22Rv1 (cell line): Measurements from ENCODE around the gene TIAM2.
"Not testable (repeated sequence)": the region's sequence is repeated elsewhere in the genome, so short reads cannot be mapped to it uniquely, and the experiment has no call there.

Experiments
- H3K27ac ChIP-seq: fragments of 450-650 bp; 2 replicates; pipeline ENCODE4 v1.5.1; 2017
- ZFX ChIP-seq: fragments of 450-650 bp; IDR thresholded peaks from 2 replicates; pipeline ENCODE4 v1.6.1; 2017; ENCODE audit warnings: antibody characterized with exemption, borderline replicate concordance
- TF ChIP-seq, protein P1 (sequence below): fragments of 450-650 bp; IDR thresholded peaks from 2 replicates; pipeline ENCODE4 v1.5.1; 2017; ENCODE audit warnings: mild to moderate bottlenecking

The TIAM2 gene

DNA sequence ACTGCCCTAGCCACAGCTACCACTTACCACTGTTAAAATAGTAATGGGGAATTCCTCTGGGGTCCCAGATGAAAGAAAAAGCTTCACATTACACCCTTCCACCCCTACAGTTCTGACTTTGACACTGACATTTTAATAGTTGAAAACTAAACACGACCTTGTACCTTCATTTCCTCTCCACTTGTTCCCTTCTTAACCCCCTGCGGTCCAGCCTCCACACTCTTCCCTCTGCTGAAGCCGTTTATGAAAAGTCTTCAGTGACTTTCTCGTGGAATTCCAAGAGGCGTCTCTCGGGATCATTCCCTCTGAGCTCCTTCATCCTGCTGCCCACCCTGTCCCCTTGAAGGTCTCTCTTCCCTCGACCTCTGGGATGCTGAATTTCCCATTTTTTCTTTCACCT, 36.6 kb upstream of the TIAM2 start:
- no peak overlapping the region for H3K27ac ChIP-seq
- no peak for TF ChIP-seq ZFX
- TF ChIP-seq, protein P1, sequence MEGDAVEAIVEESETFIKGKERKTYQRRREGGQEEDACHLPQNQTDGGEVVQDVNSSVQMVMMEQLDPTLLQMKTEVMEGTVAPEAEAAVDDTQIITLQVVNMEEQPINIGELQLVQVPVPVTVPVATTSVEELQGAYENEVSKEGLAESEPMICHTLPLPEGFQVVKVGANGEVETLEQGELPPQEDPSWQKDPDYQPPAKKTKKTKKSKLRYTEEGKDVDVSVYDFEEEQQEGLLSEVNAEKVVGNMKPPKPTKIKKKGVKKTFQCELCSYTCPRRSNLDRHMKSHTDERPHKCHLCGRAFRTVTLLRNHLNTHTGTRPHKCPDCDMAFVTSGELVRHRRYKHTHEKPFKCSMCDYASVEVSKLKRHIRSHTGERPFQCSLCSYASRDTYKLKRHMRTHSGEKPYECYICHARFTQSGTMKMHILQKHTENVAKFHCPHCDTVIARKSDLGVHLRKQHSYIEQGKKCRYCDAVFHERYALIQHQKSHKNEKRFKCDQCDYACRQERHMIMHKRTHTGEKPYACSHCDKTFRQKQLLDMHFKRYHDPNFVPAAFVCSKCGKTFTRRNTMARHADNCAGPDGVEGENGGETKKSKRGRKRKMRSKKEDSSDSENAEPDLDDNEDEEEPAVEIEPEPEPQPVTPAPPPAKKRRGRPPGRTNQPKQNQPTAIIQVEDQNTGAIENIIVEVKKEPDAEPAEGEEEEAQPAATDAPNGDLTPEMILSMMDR, result no peak

DNA sequence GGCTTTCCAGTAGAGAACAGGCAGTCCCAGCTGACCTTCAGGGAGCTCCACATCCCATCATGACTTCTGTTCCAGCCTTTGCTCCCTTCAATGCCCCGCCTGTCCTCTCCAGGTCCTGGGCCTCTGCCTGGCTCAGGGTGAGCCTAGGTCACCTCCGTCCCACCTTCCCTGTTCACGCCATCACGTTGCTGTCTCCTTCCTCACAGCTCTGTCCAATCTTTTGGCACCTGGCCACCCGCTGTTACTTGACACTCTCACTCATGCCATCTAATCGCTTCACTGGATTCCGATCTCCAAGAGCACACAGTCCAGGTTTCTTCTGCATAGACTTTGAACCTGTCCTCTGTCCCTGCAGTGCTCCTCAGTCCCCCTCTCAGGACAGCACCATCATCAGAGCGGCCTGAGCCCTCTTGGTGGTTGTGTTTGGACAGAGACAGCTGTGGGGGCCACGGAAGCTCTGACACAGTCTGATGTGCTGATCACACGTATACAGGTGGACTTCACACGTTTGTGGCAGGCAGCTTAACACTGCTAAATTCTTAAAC, 34.7 kb upstream of the TIAM2 start:
- H3K27ac ChIP-seq, result no peak overlapping the region
- no peak for TF ChIP-seq ZFX
- TF ChIP-seq, protein P1, result no peak

DNA sequence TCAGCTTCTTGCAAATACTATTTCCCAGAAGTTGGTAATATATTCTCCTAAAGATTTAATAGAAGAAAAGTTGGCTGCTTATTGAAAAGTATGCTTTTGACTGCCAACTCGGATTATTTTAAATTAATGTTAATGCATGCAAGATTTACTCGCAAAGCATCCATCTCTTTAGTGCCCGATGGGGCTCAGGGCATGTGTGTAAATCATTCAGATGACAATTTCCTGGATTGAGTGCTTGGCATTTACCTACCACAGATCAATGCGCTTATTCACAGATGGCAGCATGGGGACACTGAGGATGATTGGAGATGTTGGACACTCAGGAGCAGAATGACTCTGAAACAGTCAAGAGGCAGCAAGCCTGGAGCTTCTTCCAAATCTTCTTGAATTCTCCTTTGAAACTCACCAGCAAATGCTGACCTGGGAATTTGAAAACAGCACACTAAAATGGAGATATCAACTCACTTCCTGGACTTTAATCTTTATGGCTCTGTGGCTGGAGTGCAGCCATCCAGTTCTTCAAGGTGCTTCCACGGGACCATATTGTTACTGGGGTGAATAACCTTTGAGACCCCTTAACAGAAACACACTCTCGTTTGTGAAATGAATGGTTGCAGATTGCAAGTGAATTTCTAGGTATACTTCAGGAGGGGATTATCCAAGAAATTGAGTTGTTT, 34.1 kb upstream of the TIAM2 start:
- TF ChIP-seq, protein P1, result no peak
- no peak for TF ChIP-seq ZFX
- H3K27ac ChIP-seq, result no peak overlapping the region

DNA sequence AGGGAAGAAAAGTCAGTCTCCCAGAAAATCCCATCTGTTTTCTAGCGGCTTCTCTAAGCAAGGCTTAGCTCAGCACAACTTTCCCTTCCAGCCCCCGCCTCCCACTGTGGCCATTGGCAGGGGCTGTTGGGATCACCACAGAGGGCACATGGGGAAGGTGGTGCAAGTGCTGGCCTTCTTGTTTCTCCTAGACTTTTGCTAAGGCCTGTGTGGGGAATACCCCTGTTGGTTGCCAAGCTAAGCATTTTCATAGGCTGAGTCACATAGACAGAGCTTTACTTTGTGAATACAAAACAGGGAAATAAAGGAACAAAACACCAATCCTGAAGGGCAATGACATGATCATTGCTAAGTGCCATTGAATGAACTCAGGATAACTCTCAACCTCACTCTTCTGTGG, 32.4 kb upstream of the TIAM2 start:
- H3K27ac ChIP-seq, result no peak overlapping the region

DNA sequence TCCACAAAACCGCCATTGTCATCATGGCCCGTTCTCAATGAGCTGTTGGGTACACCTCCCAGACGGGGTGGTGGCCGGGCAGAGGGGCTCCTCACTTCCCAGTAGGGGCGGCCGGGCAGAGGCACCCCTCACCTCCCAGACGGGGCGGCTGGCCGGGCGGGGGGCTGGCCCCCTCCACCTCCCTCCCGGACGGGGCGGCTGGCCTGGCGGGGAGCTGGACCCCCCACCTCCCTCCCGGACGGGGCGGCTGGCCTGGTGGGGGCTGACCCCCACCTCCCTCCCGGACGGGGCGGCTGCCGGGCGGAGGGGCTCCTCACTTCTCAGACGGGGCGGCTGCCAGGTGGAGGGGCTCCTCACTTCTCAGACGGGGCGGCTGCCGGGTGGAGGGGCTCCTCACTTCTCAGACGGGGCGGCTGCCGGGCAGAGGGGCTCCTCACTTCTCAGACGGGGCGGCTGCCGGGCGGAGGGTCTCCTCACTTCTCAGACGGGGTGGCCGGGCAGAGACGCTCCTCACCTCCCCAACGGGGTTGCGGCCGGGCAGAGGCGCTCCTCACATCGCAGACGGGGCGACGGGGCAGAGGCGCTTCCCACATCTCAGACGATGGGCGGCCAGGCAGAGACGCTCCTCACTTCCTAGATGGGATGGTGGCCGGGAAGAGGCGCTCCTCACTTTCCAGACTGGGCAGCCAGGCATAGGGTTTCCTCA, 28.9 kb upstream of the TIAM2 start:
- not testable (repeated sequence) for H3K27ac ChIP-seq

More for the DNA sequence above, 32.4 kb upstream of the TIAM2 start:
- TF ChIP-seq ZFX, result no peak
- TF ChIP-seq, protein P1, result no peak

DNA sequence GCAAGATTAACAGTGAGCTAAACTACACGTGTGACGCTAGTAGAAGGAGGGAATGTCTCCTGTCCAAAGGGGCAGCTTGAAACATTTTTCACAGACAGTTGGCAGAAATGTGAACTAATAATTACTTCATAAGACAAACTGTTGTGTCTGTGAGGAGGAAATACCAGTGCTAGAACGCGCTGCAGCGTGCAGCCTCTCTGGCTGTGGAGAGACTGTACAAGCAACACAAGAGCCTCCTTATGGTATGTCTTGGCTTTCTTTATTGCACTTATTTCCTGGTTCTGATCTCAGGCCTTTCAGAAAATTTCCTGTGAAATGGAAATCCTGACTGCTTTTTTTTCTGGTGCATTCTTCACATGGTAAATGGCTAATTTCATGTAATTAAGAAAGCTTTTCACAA, 25.3 kb upstream of the TIAM2 start:
- no peak overlapping the region for H3K27ac ChIP-seq
- TF ChIP-seq, protein P1, result no peak
- no peak for TF ChIP-seq ZFX

DNA sequence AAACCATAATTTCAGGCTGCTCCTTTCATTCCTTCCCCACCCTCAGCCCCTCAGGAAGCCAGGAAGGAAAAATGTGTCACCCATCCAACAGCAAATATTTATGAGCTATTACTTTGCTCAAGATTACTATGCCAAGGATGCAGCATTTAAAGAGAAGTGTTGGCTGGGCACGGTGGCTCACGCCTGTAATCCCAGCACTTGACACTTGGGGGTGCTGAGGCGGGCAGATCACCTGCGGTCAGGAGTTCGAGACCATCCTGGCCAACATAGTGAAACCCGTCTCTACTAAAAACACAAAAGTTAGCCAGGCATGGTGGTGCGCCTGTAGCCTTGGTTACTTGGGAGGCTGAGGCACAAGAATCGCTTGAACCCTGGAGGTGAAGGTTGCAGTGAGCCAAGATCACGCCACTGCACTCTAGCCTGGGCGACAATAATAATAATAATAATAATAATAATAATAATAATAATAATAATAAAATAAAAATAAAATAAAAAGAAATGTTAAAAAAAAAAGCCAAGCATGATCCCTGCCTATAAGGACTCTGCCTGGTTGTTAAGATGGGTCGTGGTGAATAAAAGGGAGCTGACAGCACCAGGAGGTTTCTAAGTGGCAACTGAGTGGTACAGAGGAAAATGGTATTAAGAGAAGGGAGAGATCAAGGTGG, 20.5 kb upstream of the TIAM2 start:
- H3K27ac ChIP-seq, result no peak overlapping the region
- TF ChIP-seq, protein P1, result 0 out of 2 replicates have a peak, but pooled peaks have one; percentile 15
- TF ChIP-seq ZFX, result no peak
